ENCODE data around the gene ACSL1.

The ACSL1 gene

DNA sequence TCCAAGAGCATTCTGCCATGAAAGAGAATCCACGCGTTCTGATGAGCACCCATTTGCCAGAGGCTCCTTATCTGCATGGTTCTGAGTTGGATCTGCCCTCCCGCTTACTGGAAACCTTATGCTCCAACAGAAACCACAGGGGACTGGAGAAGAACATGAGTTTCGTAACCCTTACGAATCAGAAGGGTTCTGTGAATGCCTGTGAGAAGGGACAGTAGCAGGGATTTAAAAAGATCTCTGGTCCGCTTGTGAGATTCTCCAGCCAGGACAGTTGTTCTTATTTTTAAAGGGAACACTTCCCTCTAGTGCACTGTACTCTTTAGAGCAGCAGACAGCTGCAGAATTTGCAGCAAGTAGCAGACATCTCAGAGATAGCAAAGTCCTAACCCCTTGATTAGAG lies 69.4 kb downstream of the ACSL1 start:
- no peak overlapping the region for H3K4me3 ChIP-seq (replicated peaks; ENCODE audit: low read depth, low read length)
- DNase-seq (ENCODE audit: extremely low read depth, low read depth), result no peak
- TF ChIP-seq, protein P1, sequence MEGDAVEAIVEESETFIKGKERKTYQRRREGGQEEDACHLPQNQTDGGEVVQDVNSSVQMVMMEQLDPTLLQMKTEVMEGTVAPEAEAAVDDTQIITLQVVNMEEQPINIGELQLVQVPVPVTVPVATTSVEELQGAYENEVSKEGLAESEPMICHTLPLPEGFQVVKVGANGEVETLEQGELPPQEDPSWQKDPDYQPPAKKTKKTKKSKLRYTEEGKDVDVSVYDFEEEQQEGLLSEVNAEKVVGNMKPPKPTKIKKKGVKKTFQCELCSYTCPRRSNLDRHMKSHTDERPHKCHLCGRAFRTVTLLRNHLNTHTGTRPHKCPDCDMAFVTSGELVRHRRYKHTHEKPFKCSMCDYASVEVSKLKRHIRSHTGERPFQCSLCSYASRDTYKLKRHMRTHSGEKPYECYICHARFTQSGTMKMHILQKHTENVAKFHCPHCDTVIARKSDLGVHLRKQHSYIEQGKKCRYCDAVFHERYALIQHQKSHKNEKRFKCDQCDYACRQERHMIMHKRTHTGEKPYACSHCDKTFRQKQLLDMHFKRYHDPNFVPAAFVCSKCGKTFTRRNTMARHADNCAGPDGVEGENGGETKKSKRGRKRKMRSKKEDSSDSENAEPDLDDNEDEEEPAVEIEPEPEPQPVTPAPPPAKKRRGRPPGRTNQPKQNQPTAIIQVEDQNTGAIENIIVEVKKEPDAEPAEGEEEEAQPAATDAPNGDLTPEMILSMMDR (IDR thresholded peaks at IDR 0.05; ENCODE audit: low read depth, low read length, missing control alignments), result no peak

DNA sequence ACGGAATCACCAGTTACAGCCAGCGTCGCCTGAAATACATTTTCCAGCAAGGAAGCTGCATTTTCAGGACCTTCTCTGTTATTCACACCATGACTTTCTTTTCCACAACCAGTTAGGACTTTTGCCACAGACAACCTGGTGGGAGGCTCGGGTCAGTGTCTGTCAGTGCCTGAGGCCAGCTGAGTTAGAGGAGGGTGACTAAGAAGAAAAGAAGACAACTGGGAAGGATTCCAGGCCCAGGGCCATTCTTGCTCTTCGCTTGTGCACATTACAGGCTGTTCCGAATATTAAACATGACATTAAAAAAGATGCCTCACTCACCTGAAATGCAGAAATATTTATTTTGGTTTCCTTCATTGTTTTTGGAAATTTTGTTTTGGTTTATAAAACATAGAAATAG lies 70.5 kb downstream of the ACSL1 start:
- H3K4me3 ChIP-seq (replicated peaks; ENCODE audit: low read depth, low read length), result no peak overlapping the region
- DNase-seq (ENCODE audit: extremely low read depth, low read depth), result no peak
- TF ChIP-seq, protein P1 (IDR thresholded peaks at IDR 0.05; ENCODE audit: low read depth, low read length, missing control alignments), result no peak

DNA sequence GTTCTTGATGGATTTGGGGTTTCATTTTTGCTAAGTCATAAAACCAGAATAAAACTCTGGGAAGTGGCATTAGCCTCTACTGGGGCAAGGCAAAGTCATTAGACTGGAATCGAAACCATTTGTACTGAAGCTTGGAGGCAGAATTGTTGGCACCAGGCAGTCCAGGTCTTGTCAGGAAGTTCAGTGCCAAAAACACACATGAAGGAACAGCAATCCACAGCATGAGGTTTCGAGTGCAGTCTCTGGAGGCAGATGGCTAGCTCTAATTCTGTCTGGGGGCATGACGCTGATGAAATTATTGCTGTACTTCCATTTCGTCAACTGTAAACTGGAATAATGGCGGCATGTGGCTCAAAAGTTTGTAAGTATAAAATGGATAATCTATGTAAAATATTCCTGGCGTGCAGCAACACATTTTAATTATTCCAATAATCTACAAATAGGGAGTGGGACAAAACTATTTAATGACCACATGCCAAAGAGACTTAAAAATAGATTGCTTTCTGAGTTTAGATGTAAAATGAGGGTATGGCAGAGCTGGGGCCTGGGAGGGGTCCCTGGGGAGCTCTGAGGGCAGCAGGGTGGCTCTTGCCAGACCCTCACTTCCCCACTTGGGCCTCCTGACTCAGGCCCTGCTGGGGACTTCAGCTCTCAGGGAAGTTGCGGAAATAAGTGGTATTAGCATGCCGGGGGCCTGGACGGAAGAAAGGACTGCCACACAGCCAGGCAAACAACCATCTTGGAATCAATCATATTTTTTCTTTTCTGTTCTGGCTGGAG lies 73.1 kb downstream of the ACSL1 start:
- TF ChIP-seq, protein P1 (IDR thresholded peaks at IDR 0.05; ENCODE audit: low read depth, low read length, missing control alignments), result no peak
- H3K4me3 ChIP-seq (replicated peaks; ENCODE audit: low read depth, low read length), result no peak overlapping the region
- DNase-seq (ENCODE audit: extremely low read depth, low read depth), result no peak

DNA sequence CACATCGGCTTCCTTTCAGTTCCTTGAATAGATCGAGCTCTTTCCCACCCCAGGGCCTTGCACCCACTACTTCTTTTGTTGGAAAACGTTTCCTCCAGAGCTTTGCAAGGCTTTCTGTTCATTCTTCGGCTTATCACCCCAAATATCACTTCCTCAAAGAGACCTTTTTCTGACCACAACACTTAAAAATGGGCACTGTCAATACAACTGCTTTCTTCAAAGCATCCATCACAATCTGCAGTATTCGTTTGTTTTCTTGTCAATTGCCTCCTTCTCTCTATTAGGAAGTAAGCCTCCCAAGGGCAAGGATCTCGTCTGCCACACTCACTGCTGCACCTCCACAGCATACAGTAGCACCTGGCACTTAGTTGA lies 74.2 kb downstream of the ACSL1 start:
- no peak overlapping the region for H3K4me3 ChIP-seq (replicated peaks; ENCODE audit: low read depth, low read length)
- DNase-seq (ENCODE audit: extremely low read depth, low read depth), result no peak
- TF ChIP-seq, protein P1 (IDR thresholded peaks at IDR 0.05; ENCODE audit: low read depth, low read length, missing control alignments), result no peak

GRCh38 chr4:184750926-184751584 lies 74.7 kb downstream of the ACSL1 start:
- DNase-seq (ENCODE audit: extremely low read depth, low read depth), result no peak
- H3K4me3 ChIP-seq (replicated peaks; ENCODE audit: low read depth, low read length), result no peak overlapping the region
- TF ChIP-seq, protein P1 (IDR thresholded peaks at IDR 0.05; ENCODE audit: low read depth, low read length, missing control alignments), result no peak

DNA sequence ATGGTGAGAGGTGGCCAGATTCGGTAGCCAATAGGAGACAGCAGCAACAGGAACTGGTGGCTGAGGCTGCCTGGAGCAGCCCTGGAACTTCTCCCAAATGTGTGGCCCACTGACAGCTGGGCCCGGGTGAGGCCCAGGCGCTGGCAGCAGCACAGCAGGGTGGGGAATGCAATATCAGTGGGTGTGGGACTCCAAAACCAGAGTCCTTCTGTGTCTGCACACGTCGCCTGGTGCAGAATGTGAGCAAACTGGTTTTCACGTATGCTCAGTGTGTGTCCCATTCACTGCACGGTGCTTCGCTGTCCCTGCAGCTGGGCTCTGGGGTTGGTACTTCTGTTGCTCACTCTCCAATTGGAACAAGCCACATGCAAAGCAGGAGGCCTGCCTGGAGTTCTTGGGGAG lies 77.5 kb downstream of the ACSL1 start:
- TF ChIP-seq, protein P1 (IDR thresholded peaks at IDR 0.05; ENCODE audit: low read depth, low read length, missing control alignments), result no peak
- H3K4me3 ChIP-seq (replicated peaks; ENCODE audit: low read depth, low read length), result no peak overlapping the region
- DNase-seq (ENCODE audit: extremely low read depth, low read depth), result no peak

Measured in HFF-Myc (cell line).